GM13977 (cell line): ENCODE data around the gene ZG16.

Experiments used
- DNase-seq: peaks from one replicate; pipeline ENCODE4 v3.0.0; 2012; ENCODE audit warnings: low spot score
- in situ Hi-C: fragments of 300-500 bp; cut with MboI; formaldehyde crosslinking; loops from one replicate; pipeline ENCODE4 v1.12.0; 2022; ENCODE audit warnings: low sequenced_read_pairs, low pct_unique_long_range_greater_than_20kb, mixed read lengths, inconsistent platforms; ENCODE audit not compliant: unreplicated experiment
- TF ChIP-seq, protein P1 (sequence below): IDR thresholded peaks from 2 replicates; pipeline ENCODE4 v1.5.1; 2012; ENCODE audit warnings: mild to moderate bottlenecking, control low read depth; ENCODE audit not compliant: insufficient read depth; ENCODE audit errors: extremely low read depth, missing control alignments

Gene ZG16

DNA sequence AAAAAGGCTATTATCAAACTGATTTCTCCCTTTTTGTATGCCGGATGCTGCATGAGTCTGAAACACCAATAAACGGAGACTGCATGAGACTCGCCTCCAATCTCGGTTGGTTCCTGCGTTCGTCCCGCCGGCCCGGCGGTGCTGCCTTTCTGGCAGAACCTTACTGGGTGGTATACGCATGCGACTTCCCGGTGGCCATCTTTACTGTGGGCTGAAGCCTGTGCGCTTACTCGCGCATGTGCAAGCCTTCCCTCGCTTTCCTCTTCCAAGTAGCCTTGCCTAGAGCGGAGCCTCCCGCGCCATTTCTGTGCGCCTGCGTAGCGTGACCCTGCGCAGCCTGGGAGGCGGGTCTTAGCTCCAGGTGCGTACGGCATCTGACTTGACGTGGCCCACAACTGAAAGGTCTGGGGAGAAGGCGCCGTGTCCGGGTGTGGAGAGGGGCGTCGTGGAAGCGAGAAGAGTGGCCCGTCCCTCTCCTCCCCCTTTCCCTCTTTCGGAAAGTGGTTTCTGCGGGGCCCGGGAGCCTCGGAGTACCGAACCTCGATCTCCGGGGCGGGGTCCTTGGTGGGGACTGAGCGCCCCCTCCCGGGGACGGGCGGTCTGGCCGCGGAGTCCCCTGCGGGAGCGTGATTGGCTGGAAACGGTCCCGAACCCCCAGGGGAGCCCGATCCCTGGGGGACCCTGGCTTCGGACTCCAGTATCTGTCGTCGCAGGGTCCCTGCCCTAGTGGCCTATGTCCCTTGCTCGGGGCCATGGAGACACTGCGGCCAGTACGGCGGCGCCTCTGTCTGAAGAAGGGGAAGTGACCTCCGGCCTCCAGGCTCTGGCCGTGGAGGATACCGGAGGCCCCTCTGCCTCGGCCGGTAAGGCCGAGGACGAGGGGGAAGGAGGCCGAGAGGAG lies 38.0 kb downstream of the ZG16 start, which contains the start of gene PAGR1:
TSS of gene PAGR1 (plus strand) at position 360 of the 901 bp plus-strand sequence. CDS start at position 734, 374 bp downstream.
- TF ChIP-seq, protein P1, sequence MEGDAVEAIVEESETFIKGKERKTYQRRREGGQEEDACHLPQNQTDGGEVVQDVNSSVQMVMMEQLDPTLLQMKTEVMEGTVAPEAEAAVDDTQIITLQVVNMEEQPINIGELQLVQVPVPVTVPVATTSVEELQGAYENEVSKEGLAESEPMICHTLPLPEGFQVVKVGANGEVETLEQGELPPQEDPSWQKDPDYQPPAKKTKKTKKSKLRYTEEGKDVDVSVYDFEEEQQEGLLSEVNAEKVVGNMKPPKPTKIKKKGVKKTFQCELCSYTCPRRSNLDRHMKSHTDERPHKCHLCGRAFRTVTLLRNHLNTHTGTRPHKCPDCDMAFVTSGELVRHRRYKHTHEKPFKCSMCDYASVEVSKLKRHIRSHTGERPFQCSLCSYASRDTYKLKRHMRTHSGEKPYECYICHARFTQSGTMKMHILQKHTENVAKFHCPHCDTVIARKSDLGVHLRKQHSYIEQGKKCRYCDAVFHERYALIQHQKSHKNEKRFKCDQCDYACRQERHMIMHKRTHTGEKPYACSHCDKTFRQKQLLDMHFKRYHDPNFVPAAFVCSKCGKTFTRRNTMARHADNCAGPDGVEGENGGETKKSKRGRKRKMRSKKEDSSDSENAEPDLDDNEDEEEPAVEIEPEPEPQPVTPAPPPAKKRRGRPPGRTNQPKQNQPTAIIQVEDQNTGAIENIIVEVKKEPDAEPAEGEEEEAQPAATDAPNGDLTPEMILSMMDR, result peak; percentile 95

DNA sequence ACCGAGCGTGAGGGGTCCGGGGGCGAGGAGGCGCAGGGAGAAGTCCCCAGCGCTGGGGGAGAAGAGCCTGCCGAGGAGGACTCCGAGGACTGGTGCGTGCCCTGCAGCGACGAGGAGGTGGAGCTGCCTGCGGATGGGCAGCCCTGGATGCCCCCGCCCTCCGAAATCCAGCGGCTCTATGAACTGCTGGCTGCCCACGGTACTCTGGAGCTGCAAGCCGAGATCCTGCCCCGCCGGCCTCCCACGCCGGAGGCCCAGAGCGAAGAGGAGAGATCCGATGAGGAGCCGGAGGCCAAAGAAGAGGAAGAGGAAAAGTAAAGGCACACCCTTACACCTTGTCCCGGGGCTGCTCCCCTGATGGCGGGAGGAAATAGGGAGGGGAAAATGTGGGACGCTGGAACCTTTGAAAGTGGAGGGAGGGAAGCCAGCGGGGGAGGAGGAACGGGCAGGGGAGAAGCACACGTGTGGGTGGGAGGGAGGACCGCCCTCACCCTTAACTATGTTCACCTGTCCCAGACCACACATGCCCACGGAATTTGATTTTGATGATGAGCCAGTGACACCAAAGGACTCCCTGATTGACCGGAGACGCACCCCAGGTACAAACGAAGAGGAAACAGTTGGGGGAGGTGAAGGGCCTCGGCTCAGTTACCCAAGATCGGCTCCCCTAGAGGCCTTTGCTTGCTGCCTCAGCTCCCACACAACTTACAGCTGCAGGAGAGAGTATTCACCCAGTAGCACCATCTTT lies 38.8 kb downstream of the ZG16 start:
- DNase-seq, result no peak
- TF ChIP-seq, protein P1, result no peak
- in situ Hi-C loops, result no loop called here

More for the DNA sequence above, 38.0 kb downstream of the ZG16 start, which contains the start of gene PAGR1:
- in situ Hi-C loops, result no loop called here
- DNase-seq, result peak; percentile 96

DNA sequence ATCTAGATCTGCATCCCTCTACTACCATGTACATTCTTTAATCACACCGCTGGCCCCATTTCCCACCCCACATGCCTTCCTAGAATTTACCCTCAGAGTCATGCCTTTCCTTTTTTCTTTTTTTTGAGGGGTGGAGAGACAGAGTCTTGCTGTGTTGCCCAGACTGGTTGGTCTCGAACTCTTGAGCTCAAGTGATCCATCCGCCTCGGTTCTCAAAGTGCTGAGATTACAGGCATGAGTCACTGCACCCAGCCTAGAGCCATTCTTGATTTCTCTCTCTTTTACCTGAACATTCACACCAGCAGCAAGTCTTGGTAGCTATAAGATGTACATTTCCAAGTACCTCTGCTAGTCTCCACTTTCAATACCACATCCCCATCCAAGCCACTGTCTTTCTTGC lies 40.0 kb downstream of the ZG16 start:
- no peak for DNase-seq
- in situ Hi-C loops, result no loop called here
- TF ChIP-seq, protein P1, result no peak

DNA sequence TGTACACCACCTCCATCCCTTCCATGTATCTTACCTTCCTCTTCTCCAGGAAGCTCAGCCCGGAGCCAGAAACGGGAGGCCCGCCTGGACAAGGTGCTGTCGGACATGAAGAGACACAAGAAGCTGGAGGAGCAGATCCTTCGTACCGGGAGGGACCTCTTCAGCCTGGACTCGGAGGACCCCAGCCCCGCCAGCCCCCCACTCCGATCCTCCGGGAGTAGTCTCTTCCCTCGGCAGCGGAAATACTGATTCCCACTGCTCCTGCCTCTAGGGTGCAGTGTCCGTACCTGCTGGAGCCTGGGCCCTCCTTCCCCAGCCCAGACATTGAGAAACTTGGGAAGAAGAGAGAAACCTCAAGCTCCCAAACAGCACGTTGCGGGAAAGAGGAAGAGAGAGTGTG lies 41.5 kb downstream of the ZG16 start:
- TF ChIP-seq, protein P1, result no peak
- no peak for DNase-seq
- in situ Hi-C loops, result no loop called here

DNA sequence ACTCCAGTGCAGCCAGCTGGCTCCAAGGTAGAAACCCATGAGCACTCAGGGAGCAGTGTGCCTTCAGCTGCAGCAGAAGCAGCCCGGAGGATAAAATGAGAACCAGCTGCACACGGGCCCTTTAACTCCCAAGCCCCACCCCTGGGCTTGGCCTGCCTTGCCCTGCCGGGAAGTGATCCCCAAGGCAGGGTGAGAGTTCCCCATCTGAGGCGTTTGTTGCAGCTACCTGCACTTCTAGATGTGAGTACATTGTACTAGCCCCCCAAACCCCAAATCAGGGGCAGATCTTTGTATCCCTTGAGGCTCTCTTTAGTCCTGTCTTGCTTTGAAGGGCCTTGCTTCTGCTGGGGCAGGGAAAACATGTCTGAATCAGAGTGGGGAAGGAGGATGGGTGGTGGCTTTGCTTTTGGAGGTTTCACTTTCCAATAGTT lies 42.2 kb downstream of the ZG16 start, which contains the start of gene MVP:
TSS of gene MVP (plus strand) at position 192 of the 431 bp plus-strand sequence. CDS start 10,088 bp downstream, outside the sequence.
- DNase-seq, result peak; percentile 66
- TF ChIP-seq, protein P1, result no peak
- in situ Hi-C loops, result no loop called here

DNA sequence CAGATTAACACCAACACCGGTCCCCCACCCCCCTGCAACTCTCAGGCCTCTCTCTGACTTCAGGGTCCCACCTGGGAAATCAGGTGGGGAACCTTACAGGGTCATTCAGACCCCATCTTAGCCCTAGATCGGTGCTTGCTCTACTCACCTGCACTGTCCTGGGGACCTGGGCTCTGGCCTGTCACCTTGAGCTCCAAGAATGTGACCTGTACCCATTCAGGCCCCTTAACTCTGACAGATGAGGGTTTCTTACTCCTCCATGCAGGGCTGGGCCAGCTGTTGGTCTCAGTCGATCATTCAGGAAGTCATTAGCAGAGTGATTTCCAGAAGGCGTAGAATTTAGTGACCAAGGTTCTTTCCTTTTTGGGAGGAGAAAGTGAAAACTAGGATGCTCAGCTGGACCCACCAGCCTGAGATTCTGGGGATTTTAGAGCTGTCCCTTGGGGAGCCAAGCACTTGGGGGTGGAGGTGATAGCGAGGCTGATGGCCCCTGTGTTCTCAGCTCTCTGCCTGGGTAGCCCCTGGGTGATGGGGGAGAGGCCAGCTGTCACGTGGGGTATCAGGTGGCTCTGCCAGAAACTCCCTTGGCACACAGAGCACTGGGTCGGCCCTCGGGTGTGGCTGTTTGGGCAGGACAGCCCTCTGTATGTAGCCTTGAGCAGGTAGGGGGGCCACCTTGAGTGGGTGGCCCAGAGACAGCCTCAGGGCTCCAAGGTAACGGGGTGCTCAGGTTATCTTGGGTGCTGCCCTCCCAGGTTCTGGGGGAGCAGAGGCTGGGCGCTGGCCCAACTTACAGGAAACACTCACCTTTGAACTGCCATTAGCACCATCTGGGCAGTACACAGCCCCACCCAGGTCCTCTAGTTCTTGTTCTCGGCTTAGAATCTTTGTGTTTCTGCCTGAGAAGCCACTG lies 42.9 kb downstream of the ZG16 start:
- in situ Hi-C loops, result no loop called here
- DNase-seq, result peak; percentile 69
- TF ChIP-seq, protein P1, result no peak
